Mucosa of rectum (tissue), 2 donors: Measurements from ENCODE around the gene SLC1A3.
"Not testable (repeated sequence)": the region's sequence is repeated elsewhere in the genome, so short reads cannot be mapped to it uniquely, and the experiment has no call there.

Experiments used
- H3K27ac ChIP-seq, 2 donors: one replicate each; pipeline ENCODE4 v1.7.0; 2013; ENCODE audit warnings: inconsistent platforms in 2 of 2, low read depth in 2 of 2, low read length in 2 of 2
- H3K27me3 ChIP-seq, 2 donors: one replicate each; pipeline ENCODE4 v1.7.0; 2013; ENCODE audit warnings: low read length in 2 of 2; ENCODE audit not compliant: control insufficient read depth in 2 of 2, insufficient read depth in 2 of 2
- H3K36me3 ChIP-seq, 2 donors: one replicate each; pipeline ENCODE4 v1.7.0; 2013; ENCODE audit warnings: low read length in 2 of 2; ENCODE audit not compliant: control insufficient read depth in 2 of 2, insufficient read depth in 2 of 2
- H3K4me1 ChIP-seq, 2 donors: one replicate each; pipeline ENCODE4 v1.7.0; 2013; ENCODE audit warnings: low read length in 2 of 2, mild to moderate bottlenecking in 1 of 2; ENCODE audit not compliant: control insufficient read depth in 2 of 2, insufficient read depth in 2 of 2
- H3K4me3 ChIP-seq, 2 donors: one replicate each; pipeline ENCODE4 v1.7.0; 2013; ENCODE audit warnings: low read length in 2 of 2
- H3K9ac ChIP-seq, 2 donors: one replicate each; pipeline ENCODE4 v1.7.0; 2013; ENCODE audit warnings: low read length in 2 of 2, low read depth in 1 of 2, mild to moderate bottlenecking in 1 of 2
- H3K9me3 ChIP-seq, 2 donors: one replicate each; pipeline ENCODE4 v1.7.0; 2013; ENCODE audit warnings: low read length in 2 of 2; ENCODE audit not compliant: control insufficient read depth in 2 of 2
- donor health status: healthy.
- donor health status: Normal muscosa, but diverticular disease.

Gene SLC1A3

DNA sequence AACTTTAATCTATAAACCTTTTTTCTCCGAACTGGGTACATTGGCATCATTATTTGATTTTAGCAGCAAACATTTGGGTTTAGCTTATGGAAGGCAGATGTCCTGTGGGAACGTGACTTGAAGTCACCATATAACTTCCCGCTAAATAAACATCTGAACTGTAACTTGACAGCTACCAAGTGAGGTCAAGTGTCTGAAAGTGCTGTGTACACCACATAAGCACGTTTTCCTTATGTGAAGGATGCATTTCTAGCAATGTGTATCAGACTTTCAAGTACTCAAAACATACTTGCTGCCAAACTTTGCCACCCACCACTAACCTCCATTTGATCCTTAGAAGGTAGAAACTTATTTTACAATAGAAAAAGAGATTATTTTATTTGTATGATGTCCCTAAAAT lies 35.7 kb downstream of the SLC1A3 start:
- Histone ChIP-seq H3K4me1 (no peaks in the 10 kb centered on the region), H3K9ac (no peak overlapping the region), H3K27ac (no peak overlapping the region), H3K4me3 (no peak overlapping the region), H3K9me3 (no peaks in the 10 kb centered on the region), H3K27me3 (no peaks in the 10 kb centered on the region), H3K36me3 (no peaks in the 10 kb centered on the region)

DNA sequence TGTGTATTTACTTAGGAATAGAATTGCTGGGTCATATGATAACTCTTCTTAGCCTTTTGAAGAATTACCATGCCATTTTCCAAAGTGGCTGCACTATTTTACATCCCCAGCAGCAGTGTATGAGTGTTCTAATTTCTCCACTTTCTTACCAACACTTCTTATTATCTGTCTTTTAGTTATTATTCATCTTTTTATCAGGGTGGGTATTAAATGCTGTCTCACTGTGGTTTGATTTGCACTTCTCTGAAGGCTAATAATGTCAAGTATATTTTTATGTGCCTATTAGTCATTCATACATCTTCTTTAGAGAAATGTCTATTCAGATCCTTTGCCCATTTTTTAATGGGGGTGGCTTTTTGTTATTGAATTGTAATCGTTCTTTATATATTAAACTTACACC lies 36.8 kb downstream of the SLC1A3 start:
- no peak overlapping the region for H3K27ac ChIP-seq
- no peak overlapping the region for H3K4me3 ChIP-seq
- no peaks in the 10 kb centered on the region for H3K9me3 ChIP-seq

DNA sequence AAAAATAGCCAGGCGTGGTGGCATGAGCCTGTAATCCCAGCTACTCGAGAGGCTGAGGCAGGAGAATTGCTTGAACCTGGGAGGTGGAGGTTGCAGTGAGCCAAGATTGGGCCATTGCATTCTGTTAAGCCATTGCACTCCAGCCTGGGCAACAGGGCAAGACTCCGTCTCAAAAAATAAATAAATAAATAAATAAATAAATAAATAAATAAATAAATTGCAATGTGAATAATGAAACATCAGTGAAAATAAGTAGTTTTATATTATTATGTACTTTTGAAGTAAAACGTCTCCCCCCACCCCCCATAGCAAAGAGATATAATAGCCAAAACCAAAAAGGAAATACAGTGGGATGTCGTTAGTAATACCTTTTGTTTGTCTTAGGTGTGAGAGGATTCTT lies 37.4 kb downstream of the SLC1A3 start:
- not testable (repeated sequence) for H3K9ac ChIP-seq, H3K4me3 ChIP-seq, H3K4me1 ChIP-seq, H3K9me3 ChIP-seq, H3K27ac ChIP-seq, H3K27me3 ChIP-seq, H3K36me3 ChIP-seq

More for the DNA sequence above, 36.8 kb downstream of the SLC1A3 start:
- Histone ChIP-seq H3K9ac (no peak overlapping the region), H3K4me1 (no peaks in the 10 kb centered on the region), H3K27me3 (no peaks in the 10 kb centered on the region), H3K36me3 (no peaks in the 10 kb centered on the region)

DNA sequence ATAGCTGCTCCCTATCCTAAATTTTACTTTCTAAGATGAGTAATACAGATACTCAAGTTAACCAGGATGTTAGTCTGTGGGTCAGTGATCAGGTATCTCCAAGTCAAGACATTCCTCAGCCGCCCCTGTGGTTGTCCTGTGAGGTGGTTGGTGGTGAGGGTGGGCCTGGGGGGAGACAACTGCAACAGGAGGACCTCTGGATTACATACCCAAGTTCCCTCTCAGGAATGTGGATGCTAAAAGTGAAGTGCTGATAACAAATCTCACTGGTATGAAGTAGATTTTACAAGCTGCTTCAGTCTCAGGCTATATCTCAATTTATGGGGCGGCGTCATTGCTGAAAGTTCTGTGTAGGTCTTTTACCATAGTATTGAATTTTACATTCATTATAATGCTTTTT lies 38.3 kb downstream of the SLC1A3 start:
- Histone ChIP-seq H3K4me1 (no peaks in the 10 kb centered on the region), H3K4me3 (no peak overlapping the region), H3K36me3 (no peaks in the 10 kb centered on the region), H3K9me3 (no peaks in the 10 kb centered on the region), H3K9ac (no peak overlapping the region), H3K27me3 (no peaks in the 10 kb centered on the region), H3K27ac (no peak overlapping the region)

DNA sequence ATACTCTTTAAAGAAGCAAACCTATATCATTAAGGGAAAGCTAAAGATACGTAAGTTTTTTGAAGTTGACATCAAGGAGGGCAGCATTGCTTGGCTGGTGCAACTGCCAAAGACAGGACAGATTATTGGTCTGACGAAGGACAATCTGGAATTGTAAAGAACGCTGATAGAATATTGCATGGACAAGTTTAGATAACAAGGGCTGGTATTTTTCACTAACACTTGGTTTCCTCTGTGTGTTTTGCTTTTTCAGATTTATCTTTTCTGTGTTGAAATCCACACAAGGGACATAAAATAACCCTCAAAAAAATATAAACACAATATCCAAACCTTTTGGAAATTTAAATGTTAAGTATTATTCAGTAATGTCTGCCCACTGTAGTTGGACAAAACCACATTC lies 39.7 kb downstream of the SLC1A3 start:
- no peak overlapping the region for H3K9ac ChIP-seq
- H3K4me3 ChIP-seq, result no peak overlapping the region
- no peaks in the 10 kb centered on the region for H3K36me3 ChIP-seq
- H3K27me3 ChIP-seq, result no peaks in the 10 kb centered on the region
- no peaks in the 10 kb centered on the region for H3K9me3 ChIP-seq
- no peaks in the 10 kb centered on the region for H3K4me1 ChIP-seq
- no peak overlapping the region for H3K27ac ChIP-seq

DNA sequence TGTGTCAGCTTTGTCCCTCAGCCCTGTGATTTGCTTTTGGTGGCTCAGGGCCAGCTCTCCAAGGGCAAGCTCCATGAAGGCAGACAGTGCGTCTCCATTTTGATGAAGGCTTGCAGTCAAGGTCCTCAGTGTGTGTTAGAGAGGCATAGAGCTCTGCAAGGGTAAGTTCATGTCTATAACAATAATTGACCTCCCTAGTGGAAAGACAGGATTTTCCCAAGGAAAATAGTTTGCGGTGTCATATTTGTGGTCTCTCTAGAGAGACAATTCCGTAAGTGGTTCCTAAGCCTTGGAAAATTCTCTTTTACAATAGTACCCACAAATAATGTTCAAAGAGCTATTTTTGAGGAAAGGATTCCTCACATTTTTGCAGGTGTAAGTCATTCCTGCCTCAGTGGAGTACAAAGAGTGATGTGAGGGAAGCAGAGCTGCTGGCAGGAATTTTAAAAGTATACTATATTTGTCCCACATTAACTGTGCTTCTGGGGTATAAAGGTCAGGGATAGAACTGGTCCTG lies 40.2 kb downstream of the SLC1A3 start:
- H3K36me3 ChIP-seq, result no peaks in the 10 kb centered on the region
- no peak overlapping the region for H3K9ac ChIP-seq
- no peak overlapping the region for H3K27ac ChIP-seq
- no peaks in the 10 kb centered on the region for H3K9me3 ChIP-seq
- H3K27me3 ChIP-seq, result no peaks in the 10 kb centered on the region
- H3K4me1 ChIP-seq, result no peaks in the 10 kb centered on the region
- no peak overlapping the region for H3K4me3 ChIP-seq

DNA sequence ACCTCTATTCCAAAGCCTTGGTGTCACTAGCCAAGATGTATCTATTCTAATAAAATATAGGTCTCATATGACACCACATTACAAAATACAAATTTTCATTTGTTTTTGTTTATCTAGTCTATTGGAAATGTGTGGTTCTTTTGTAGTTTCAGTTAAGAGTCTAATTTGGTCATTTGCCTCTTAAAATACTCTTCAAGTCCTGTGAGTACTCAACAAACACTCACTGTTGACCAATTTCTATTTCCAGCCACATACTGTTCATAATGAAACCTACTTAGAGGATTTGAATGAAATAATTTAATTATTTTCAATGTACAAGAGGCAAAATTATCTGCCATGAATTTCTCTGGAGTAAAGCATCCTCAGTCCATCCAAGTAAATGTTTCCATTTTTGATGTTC lies 40.6 kb downstream of the SLC1A3 start:
- Histone ChIP-seq H3K9me3 (no peaks in the 10 kb centered on the region), H3K4me3 (no peak overlapping the region), H3K9ac (no peak overlapping the region), H3K4me1 (no peaks in the 10 kb centered on the region), H3K36me3 (no peaks in the 10 kb centered on the region), H3K27ac (no peak overlapping the region), H3K27me3 (no peaks in the 10 kb centered on the region)

DNA sequence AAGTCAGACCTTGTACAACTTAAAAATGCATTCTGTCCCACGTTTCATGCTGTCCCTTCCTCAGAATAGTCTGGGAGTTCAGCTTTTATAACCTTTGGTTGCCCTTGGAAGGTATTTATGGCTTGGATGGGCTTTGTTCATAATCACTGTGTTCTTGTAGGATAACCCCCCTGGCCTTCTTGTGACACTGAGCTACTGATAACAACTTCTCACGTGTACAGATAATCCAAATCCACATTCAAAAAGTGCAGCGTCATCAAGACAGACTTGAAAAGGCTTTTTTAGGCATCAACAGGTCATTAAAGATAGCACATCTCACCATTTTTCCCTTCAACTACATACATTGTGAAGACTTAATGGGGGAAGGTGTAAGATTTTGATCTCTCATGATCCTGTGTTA lies 42.0 kb downstream of the SLC1A3 start:
- Histone ChIP-seq H3K4me1 (no peaks in the 10 kb centered on the region), H3K36me3 (no peaks in the 10 kb centered on the region), H3K9ac (no peak overlapping the region), H3K27ac (no peak overlapping the region), H3K27me3 (no peaks in the 10 kb centered on the region), H3K9me3 (no peaks in the 10 kb centered on the region), H3K4me3 (no peak overlapping the region)

DNA sequence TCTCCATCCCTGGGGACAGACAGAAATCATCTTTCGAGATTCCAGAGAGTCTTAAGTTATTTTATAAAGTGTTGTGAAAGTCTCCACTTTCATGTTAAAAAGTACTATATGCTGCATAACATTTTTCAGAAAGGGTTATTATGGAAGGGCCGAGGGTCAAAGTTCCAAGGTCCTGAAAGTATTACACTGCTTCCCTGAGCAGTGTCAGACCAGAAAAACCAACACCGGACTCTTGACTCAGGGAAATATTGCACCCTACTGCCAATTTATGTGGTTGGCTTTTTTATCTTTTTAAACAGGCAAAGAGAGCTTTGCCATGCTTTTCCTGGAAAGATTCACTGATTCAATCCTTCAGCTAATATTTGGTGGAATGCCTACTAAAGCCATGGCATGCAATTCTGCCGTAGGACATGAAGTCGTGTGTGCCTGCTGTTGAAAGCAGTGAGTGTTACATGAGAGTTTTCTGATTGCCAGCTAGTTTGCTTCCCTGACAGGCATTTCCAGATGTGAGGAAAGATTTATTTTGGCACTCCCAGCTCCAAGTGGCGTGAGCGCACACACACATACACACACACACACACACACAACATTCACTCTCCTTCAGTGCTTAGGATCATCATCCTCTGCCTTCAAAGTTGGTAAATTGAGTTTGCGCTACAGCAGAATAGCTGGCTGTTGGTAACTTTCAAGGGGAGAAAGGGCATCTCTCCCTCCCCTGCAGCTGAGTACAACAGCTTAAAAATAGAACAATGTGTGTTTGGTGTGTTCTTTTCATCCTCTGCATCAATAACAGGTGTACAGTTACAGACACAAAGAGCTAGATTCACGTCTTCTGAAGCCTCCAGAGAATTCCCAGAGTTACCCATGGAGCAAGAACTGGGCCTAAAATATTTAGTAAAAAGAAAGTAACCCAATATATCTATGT lies 45.6 kb downstream of the SLC1A3 start:
- Histone ChIP-seq H3K9ac (no peak overlapping the region), H3K4me1 (no peaks in the 10 kb centered on the region), H3K4me3 (no peak overlapping the region), H3K9me3 (no peaks in the 10 kb centered on the region), H3K36me3 (no peaks in the 10 kb centered on the region), H3K27ac (no peak overlapping the region), H3K27me3 (no peaks in the 10 kb centered on the region)

DNA sequence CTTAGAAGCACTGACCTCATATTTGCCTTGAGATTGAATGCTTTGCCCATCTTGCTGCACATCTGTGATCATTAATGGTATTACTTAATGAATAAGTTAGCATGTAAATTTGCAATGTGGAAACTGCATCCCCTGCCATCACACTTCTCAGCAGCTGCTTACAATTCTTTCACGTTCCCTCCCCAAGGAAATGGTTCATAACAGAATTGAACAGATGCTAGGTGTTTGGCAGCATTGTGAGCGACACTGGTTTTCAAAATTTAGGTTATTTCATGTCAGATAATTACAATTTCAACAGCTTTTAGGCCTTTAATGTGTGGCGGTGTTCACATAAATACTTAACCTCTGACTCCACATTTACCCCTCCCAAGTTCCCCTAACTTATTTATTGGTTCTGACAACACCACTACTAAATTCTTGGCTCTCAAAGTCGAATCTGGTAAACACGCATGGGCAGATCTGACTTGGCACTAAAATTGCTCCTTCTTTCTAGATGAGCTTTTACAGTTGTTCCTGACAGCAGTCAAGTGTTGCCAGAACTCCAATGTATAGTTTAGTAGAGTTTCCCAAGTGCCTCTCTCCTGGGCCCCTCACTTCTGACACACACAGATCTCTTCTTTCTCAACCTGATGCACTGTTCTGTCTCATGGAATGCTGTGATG lies 46.8 kb downstream of the SLC1A3 start:
- no peak overlapping the region for H3K4me3 ChIP-seq
- H3K9ac ChIP-seq, result no peak overlapping the region
- no peaks in the 10 kb centered on the region for H3K36me3 ChIP-seq
- H3K27me3 ChIP-seq, result no peaks in the 10 kb centered on the region
- H3K4me1 ChIP-seq, result no peaks in the 10 kb centered on the region
- no peak overlapping the region for H3K27ac ChIP-seq
- no peaks in the 10 kb centered on the region for H3K9me3 ChIP-seq
